HEK293 (cell line): ENCODE data around the gene ITK.

Experiments used
- BCL11A ChIP-seq: fragments of 450-650 bp; formaldehyde crosslinking; IDR thresholded peaks from 2 replicates; pipeline ENCODE4 v1.5.1; 2016; ENCODE audit warnings: low read depth, missing biosample characterization, missing genetic modification characterization
- CTCF ChIP-seq: fragments of 450-650 bp; formaldehyde crosslinking; IDR thresholded peaks from 2 replicates; pipeline ENCODE4 v1.5.1; 2016; ENCODE audit warnings: missing biosample characterization, missing genetic modification characterization
- PBX3 ChIP-seq: sonication (generic); formaldehyde crosslinking; IDR thresholded peaks from 2 replicates; pipeline ENCODE4 v1.8.1; 2022; ENCODE audit warnings: mild to moderate bottlenecking, moderate library complexity, missing genetic modification reagents
- PRDM4 ChIP-seq: fragments of 450-650 bp; formaldehyde crosslinking; IDR thresholded peaks from 2 replicates; pipeline ENCODE4 v1.5.1; 2017; ENCODE audit warnings: missing biosample characterization, missing genetic modification characterization
- ZBTB21 ChIP-seq: fragments of 450-650 bp; formaldehyde crosslinking; IDR thresholded peaks from 2 replicates; pipeline ENCODE4 v1.5.1; 2017; ENCODE audit warnings: missing biosample characterization, missing genetic modification characterization
- ZBTB49 ChIP-seq: fragments of 450-650 bp; formaldehyde crosslinking; IDR thresholded peaks from 2 replicates; pipeline ENCODE4 v1.5.1; 2016; ENCODE audit warnings: missing biosample characterization, missing genetic modification characterization, low read depth
- ZNF138 ChIP-seq: fragments of 450-650 bp; formaldehyde crosslinking; IDR thresholded peaks from 2 replicates; pipeline ENCODE4 v1.5.1; 2016; ENCODE audit warnings: missing biosample characterization, missing genetic modification characterization, borderline replicate concordance
- ZNF174 ChIP-seq: fragments of 450-650 bp; formaldehyde crosslinking; IDR thresholded peaks from 2 replicates; pipeline ENCODE4 v1.5.0; 2017; ENCODE audit warnings: missing biosample characterization, mild to moderate bottlenecking, missing genetic modification characterization
- ZNF248 ChIP-seq: fragments of 450-650 bp; formaldehyde crosslinking; IDR thresholded peaks from 2 replicates; pipeline ENCODE4 v1.5.1; 2017; ENCODE audit warnings: missing biosample characterization, missing genetic modification characterization
- ZNF274 ChIP-seq, 2 experiments: fragments of 200-500 bp in 1 of 2; fragments of 450-650 bp in 1 of 2; sonication (Bioruptor generic) in 1 of 2; formaldehyde crosslinking in 1 of 2; IDR thresholded peaks; 2 replicates each; pipeline versions ENCODE4 v1.5.1 to v1.6.1; 2014 to 2016; ENCODE audit warnings: borderline replicate concordance in 1 of 2, inconsistent platforms in 1 of 2, low read length in 1 of 2, missing biosample characterization in 1 of 2, missing genetic modification characterization in 1 of 2
- ZNF292 ChIP-seq: fragments of 450-650 bp; formaldehyde crosslinking; IDR thresholded peaks from 2 replicates; pipeline ENCODE4 v1.5.1; 2016; ENCODE audit warnings: low read depth, missing biosample characterization, missing genetic modification characterization, borderline replicate concordance
- ZNF362 ChIP-seq: fragments of 450-650 bp; formaldehyde crosslinking; IDR thresholded peaks from 2 replicates; pipeline ENCODE4 v1.5.1; 2016; ENCODE audit warnings: missing biosample characterization, missing genetic modification characterization
- ZNF366 ChIP-seq: fragments of 450-650 bp; formaldehyde crosslinking; conservative IDR thresholded peaks from 2 replicates; pipeline ENCODE4 v1.5.1; 2016; ENCODE audit warnings: missing biosample characterization, missing genetic modification characterization
- ZNF391 ChIP-seq: fragments of 450-650 bp; formaldehyde crosslinking; IDR thresholded peaks from 2 replicates; pipeline ENCODE4 v1.5.1; 2016; ENCODE audit warnings: low read depth, missing biosample characterization, missing genetic modification characterization, borderline replicate concordance

- no peak for TF ChIP-seq PBX3
- TF ChIP-seq CTCF (tag by site-specific recombination), result peak; percentile 33; the same call in 1 of the 2 replicates
- TF ChIP-seq ZNF174, result no peak
- no peak for TF ChIP-seq ZNF274 (IDR thresholded peaks at IDR 0.05; ENCODE audit: low read length)
- no peak for TF ChIP-seq ZNF274 (tag by site-specific recombination; IDR thresholded peaks at IDR 0.05; ENCODE audit: borderline replicate concordance)
- no peak for TF ChIP-seq ZNF248 (tag by site-specific recombination)
- TF ChIP-seq ZNF138 (tag by site-specific recombination), result no peak
- no peak for TF ChIP-seq PRDM4
- TF ChIP-seq ZNF292 (tag by site-specific recombination), result no peak
- no peak for TF ChIP-seq ZBTB21 (tag by site-specific recombination)
- TF ChIP-seq ZNF366 (tag by site-specific recombination), result no peak
- no peak for TF ChIP-seq ZNF391 (tag by site-specific recombination)
- no peak for TF ChIP-seq BCL11A (tag by site-specific recombination)
- no peak for TF ChIP-seq ZBTB49 (tag by site-specific recombination)
- TF ChIP-seq ZNF362, result peak; percentile 42; the same call in 1 of the 2 replicates
These were observed 37.3 kb upstream of the ITK start for GRCh38 chr5:157143127-157143971.
